IMR-90 (cell line): Measurements from ENCODE around the gene GTSE1. TPM values are rescaled to one million over a fixed set of nuclear protein-coding genes. Genes with fewer than 3 reads are reported as not detected.

Experiments
- ATAC-seq: fragments of 200-7000 bp; cut with Tn5 transposase; 2 replicates; pipeline ENCODE4 v1.9.1; 2020; ENCODE audit warnings: low read depth, mild to moderate bottlenecking, moderate library complexity
- BruUV-seq: library from RNA; stranded (reverse); fragments of 400-500 nt; replicated peaks from 2 replicates; lab custom pipeline; 2021; lab: Mats Ljungman, UMichigan
- CTCF ChIA-PET: fragments of 300-600 bp; formaldehyde crosslinking; extraction: SDS; loops from one replicate; lab custom pipeline; 2021; ENCODE audit warnings: antibody characterized with exemption; lab: Yijun Ruan, JAX
- POLR2A ChIA-PET: fragments of 300-600 bp; sonication (Branson Sonifier 250); formaldehyde crosslinking; loops from one replicate; lab custom pipeline; 2022; ENCODE audit warnings: antibody characterized with exemption; ENCODE audit not compliant: unreplicated experiment; lab: Charles Lee
- DNase-seq: peaks from one replicate; pipeline ENCODE4 v3.0.0; 2013
- H2AFZ ChIP-seq: replicated peaks from 2 replicates; pipeline ENCODE3; 2013; ENCODE audit warnings: low read length, mild to moderate bottlenecking; ENCODE audit not compliant: poor library complexity
- H2AK5ac ChIP-seq: 2 replicates; pipeline ENCODE4 v1.6.1; 2013; ENCODE audit warnings: low read depth, low read length, inconsistent platforms
- H2AK9ac ChIP-seq: replicated peaks from 2 replicates; pipeline ENCODE3; 2013; ENCODE audit warnings: mild to moderate bottlenecking, low read depth, low read length, moderate library complexity; ENCODE audit not compliant: poor library complexity
- H2BK120ac ChIP-seq: 2 replicates; pipeline ENCODE4 v1.6.1; 2013; ENCODE audit warnings: low read depth, low read length, inconsistent platforms
- H2BK15ac ChIP-seq: 3 replicates; pipeline ENCODE4 v1.6.1; 2013; ENCODE audit warnings: low read depth, low read length, inconsistent platforms
- H2BK20ac ChIP-seq: 2 replicates; pipeline ENCODE4 v1.6.1; 2013; ENCODE audit warnings: low read depth, mild to moderate bottlenecking, inconsistent platforms, low read length, moderate library complexity
- H2BK5ac ChIP-seq: 2 replicates; pipeline ENCODE4 v1.6.1; 2013; ENCODE audit warnings: mild to moderate bottlenecking, low read depth, low read length, inconsistent platforms; ENCODE audit not compliant: poor library complexity, severe bottlenecking
- H3K14ac ChIP-seq: replicated peaks from 2 replicates; pipeline ENCODE4 v1.6.1; 2013; ENCODE audit warnings: low read depth, low read length, inconsistent platforms
- H3K18ac ChIP-seq: 2 replicates; pipeline ENCODE4 v1.6.1; 2013; ENCODE audit warnings: low read depth, low read length, control low read depth
- H3K23ac ChIP-seq: 2 replicates; pipeline ENCODE4 v1.6.1; 2013; ENCODE audit warnings: low read depth, low read length, inconsistent platforms
- H3K27ac ChIP-seq: 2 replicates; pipeline ENCODE4 v1.5.1; 2013; ENCODE audit warnings: mild to moderate bottlenecking, control low read depth, low read length; ENCODE audit not compliant: insufficient read depth
- H3K27me3 ChIP-seq: 2 replicates; pipeline ENCODE4 v1.6.1; 2013; ENCODE audit warnings: low read length; ENCODE audit not compliant: control insufficient read depth, insufficient read depth
- H3K36me3 ChIP-seq: 2 replicates; pipeline ENCODE4 v1.6.1; 2013; ENCODE audit warnings: low read length, mixed read lengths; ENCODE audit not compliant: control insufficient read depth, insufficient read depth
- H3K4ac ChIP-seq: 2 replicates; pipeline ENCODE4 v1.6.1; 2013; ENCODE audit warnings: low read depth, low read length, inconsistent platforms
- H3K4me1 ChIP-seq: 2 replicates; pipeline ENCODE4 v1.6.1; 2013; ENCODE audit warnings: low read length, mixed read lengths; ENCODE audit not compliant: control insufficient read depth, insufficient read depth
- H3K4me2 ChIP-seq: 2 replicates; pipeline ENCODE4 v1.6.1; 2013; ENCODE audit warnings: low read depth, mild to moderate bottlenecking, control low read depth, low read length, moderate library complexity
- H3K4me3 ChIP-seq: 2 replicates; pipeline ENCODE4 v1.5.1; 2013; ENCODE audit warnings: low read depth, mild to moderate bottlenecking, control low read depth, low read length, moderate library complexity; ENCODE audit not compliant: insufficient read depth
- H3K56ac ChIP-seq: 2 replicates; pipeline ENCODE4 v1.6.1; 2013; ENCODE audit warnings: low read length, inconsistent platforms; ENCODE audit not compliant: insufficient read depth; ENCODE audit errors: extremely low read depth
- H3K79me1 ChIP-seq, 2 experiments: 2 replicates each; pipeline ENCODE4 v1.6.1; 2013; ENCODE audit warnings: low read length in 2 of 2, inconsistent platforms in 1 of 2, low read depth in 1 of 2
- H3K9ac ChIP-seq: 2 replicates; pipeline ENCODE4 v1.6.1; 2013; ENCODE audit warnings: low read depth, low read length, control low read depth
- H3K9me1 ChIP-seq: 2 replicates; pipeline ENCODE4 v1.6.1; 2013; ENCODE audit warnings: low read length, inconsistent platforms; ENCODE audit not compliant: insufficient read depth
- H3K9me3 ChIP-seq: 2 replicates; pipeline ENCODE4 v1.6.1; 2013; ENCODE audit warnings: low read length; ENCODE audit not compliant: control insufficient read depth, insufficient read depth
- H4K20me1 ChIP-seq: 2 replicates; pipeline ENCODE4 v1.6.1; 2013; ENCODE audit warnings: low read length, inconsistent platforms; ENCODE audit not compliant: insufficient read depth
- H4K5ac ChIP-seq: 2 replicates; pipeline ENCODE4 v1.6.1; 2013; ENCODE audit warnings: mild to moderate bottlenecking, low read depth, low read length, control low read depth
- H4K8ac ChIP-seq, 2 experiments: 2 replicates each; pipeline ENCODE4 v1.6.1; 2013; ENCODE audit warnings: low read depth in 2 of 2, low read length in 2 of 2, control low read depth in 1 of 2, inconsistent platforms in 1 of 2
- H4K91ac ChIP-seq: 2 replicates; pipeline ENCODE4 v1.6.1; 2013; ENCODE audit warnings: low read depth, low read length, inconsistent platforms; ENCODE audit not compliant: insufficient read depth
- BHLHE40 ChIP-seq: fragments of 150-350 bp; IDR thresholded peaks from 2 replicates; pipeline ENCODE4 v1.6.1; 2016; ENCODE audit warnings: mild to moderate bottlenecking, low read depth, low read length
- MXI1 ChIP-seq: IDR thresholded peaks from 2 replicates; pipeline ENCODE4 v1.6.1; 2012; ENCODE audit warnings: low read depth, mild to moderate bottlenecking, low read length, moderate library complexity, borderline replicate concordance
- WGBS, 2 experiments: methylation state at CpG; one replicate each; pipeline versions ENCODE4 v1.1.5 to v1.1.7; 2013; ENCODE audit warnings: missing lambda C conversion rate in 2 of 2; ENCODE audit not compliant: insufficient read length in 1 of 2; ENCODE audit errors: extremely low coverage in 2 of 2; 5-methylcytosine and 5-hydroxymethylcytosine counted together
- dilution Hi-C: fragments of 300-500 bp; cut with HindIII; formaldehyde crosslinking; loops from one replicate; pipeline ENCODE4 v1.14.3; 2018; ENCODE audit warnings: low sequenced_read_pairs; ENCODE audit not compliant: unreplicated experiment
- in situ Hi-C: fragments of 300-500 bp; cut with MboI; formaldehyde crosslinking; loops from 3 replicates; pipeline ENCODE4 v1.14.3; 2019; ENCODE audit warnings: low sequenced_read_pairs, inconsistent platforms, mixed read lengths
- intact Hi-C: fragments of 100-400 bp; cut with micrococcal nuclease; formaldehyde crosslinking; loops from 2 replicates; pipeline ENCODE4 v1.10.0; 2022
- polyA plus RNA-seq, 3 experiments: library from polyadenylated mRNA; depleted of rRNA; stranded (reverse); fragments of >200 nt; gene quantifications; 2 replicates each; pipeline ENCODE4 v1.2.3, GENCODE V29; 2012; ENCODE audit warnings: low replicate concordance in 1 of 3
- total RNA-seq: library from RNA; depleted of rRNA; stranded (reverse); fragments of >200 nt; gene quantifications from 2 replicates; pipeline ENCODE4 v1.2.3, GENCODE V29; 2012

Gene GTSE1
- total and polyA plus RNA-seq, 2 of the 4 experiments (the other 2 are of a cell fraction) = 5.9 to 17.1 TPM

DNA sequence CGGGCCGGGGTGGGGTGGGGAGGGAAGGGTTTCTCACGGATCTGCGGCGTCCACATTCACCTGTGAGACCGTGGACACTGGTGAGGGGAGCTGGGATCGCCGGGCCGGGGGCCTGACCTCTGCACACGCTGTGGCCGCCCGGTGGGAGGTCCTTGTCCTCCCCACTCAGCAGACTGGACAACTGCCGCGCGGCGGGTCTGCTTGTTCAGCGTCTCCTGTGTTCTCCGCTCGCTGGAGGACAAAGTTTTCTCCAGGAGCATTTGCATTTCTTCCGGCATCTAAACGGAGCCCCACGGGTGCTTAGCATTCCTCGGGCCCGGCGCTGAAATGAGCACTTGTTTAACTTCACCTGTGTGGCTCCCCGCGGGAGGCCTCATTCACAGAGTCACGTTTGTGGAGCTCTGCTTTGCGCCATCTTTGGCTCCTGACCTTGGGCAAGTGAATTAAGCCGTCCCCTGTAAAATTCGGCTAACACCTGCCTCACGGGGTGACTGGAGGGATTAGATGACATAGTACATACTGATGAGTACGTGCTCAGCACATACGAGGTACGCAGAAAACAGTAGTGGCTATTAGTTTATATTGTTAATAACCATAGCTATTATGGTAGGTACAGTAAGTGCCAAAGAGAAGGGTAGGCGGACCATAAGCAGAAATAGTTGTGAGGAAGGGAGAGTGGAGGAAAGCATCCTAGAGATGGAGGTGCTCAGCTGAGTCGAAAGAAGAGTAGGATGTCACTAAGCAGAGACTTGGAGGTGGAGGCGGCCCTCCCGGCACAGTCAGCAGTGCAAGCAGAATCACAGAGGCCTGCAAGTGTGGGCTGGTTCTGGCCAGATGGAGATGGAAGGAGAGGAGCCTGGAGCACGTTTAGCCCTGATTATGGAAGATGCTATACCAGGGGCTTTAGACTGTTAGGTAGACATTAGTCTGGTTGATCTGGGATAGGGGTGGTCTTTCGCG is 39.7 kb downstream of the GTSE1 start:
- H4K20me1 ChIP-seq = peaks cover 9% of the 10 kb centered on the region; the same call in 1 of the 2 replicates
- H3K4ac ChIP-seq = peak overlapping the region; percentile 8
- H3K27ac ChIP-seq = peak overlapping the region; percentile 83
- ChIA-PET POLR2A (interaction anchor here (0.9 to 1.1 kb wide), 2 partner anchors 8 to 214 kb away, joined by 3 to 6 read pairs; no protein-coding TSS in a partner anchor), CTCF (interaction anchor here (0.7 to 1.2 kb wide), 3 partner anchors 14 to 198 kb away, joined by 3 to 6 read pairs (median 4); no protein-coding TSS in a partner anchor)
- peaks cover 27 to 37% of the 10 kb centered on the region in 2 experiments for H3K79me1 ChIP-seq
- no peaks in the 10 kb centered on the region for H3K27me3 ChIP-seq
- H3K4me2 ChIP-seq = peak overlapping the region; percentile 85
- peak overlapping the region; percentile 68; the same call in 1 of the 2 replicates for H3K23ac ChIP-seq
- TF ChIP-seq BHLHE40 (no peak), MXI1 (peak; percentile 22; the same call in 1 of the 2 replicates)
- peak overlapping the region; percentile 96 for H2AFZ ChIP-seq
- H2AK9ac ChIP-seq = peak overlapping the region; percentile 97
- in situ Hi-C loops = no loop called here
- H2BK20ac ChIP-seq = no peak overlapping the region
- peaks cover 2% of the 10 kb centered on the region; the same call in 1 of the 2 replicates for H3K4me1 ChIP-seq
- H3K18ac ChIP-seq = no peak overlapping the region
- no peak overlapping the region for H4K5ac ChIP-seq
- H2AK5ac ChIP-seq = peak overlapping the region; percentile 64
- intact Hi-C loops = no loop called here
- H3K9ac ChIP-seq = peak overlapping the region; percentile 80
- BruUV-seq = no TSS peak
- H3K56ac ChIP-seq = peak overlapping the region; percentile 52
- DNase-seq = peak; percentile 8
- peak; percentile 43 for ATAC-seq
- no peak overlapping the region for H2BK15ac ChIP-seq
- no peak overlapping the region for H2BK120ac ChIP-seq
- H3K9me3 ChIP-seq = no peaks in the 10 kb centered on the region
- H3K36me3 ChIP-seq = peaks cover 24% of the 10 kb centered on the region
- H4K91ac ChIP-seq = peak overlapping the region; percentile 65
- dilution Hi-C loops = no loop called here
- peak overlapping the region; percentile 84 to 90; a peak in 2 of 4 replicates for H4K8ac ChIP-seq
- peaks cover 6% of the 10 kb centered on the region; the same call in 1 of the 2 replicates for H3K9me1 ChIP-seq
- H3K14ac ChIP-seq = peak overlapping the region; percentile 64
- peak overlapping the region; percentile 88 for H3K4me3 ChIP-seq
- peak overlapping the region; percentile 92 for H2BK5ac ChIP-seq
- WGBS, 2 experiments = 13% methylated on average over 24 of the region's 42 CpGs; no CpG with 5 or more reads in 1 of the 2 experiments
